Activated gamma-delta T cell treated with anti-CD3 and anti-CD28 coated beads, Interleukin-2, amount 50 U/mL, for 16 hours (primary cell): Measurements from ENCODE around the gene DNAH7.
"Not testable (repeated sequence)": the region's sequence is repeated elsewhere in the genome, so short reads cannot be mapped to it uniquely, and the experiment has no call there.

Experiments used
- DNase-seq: peaks from one replicate; pipeline ENCODE4 v3.0.0-alpha.2; 2020; ENCODE audit warnings: low read depth

The DNAH7 gene

DNA sequence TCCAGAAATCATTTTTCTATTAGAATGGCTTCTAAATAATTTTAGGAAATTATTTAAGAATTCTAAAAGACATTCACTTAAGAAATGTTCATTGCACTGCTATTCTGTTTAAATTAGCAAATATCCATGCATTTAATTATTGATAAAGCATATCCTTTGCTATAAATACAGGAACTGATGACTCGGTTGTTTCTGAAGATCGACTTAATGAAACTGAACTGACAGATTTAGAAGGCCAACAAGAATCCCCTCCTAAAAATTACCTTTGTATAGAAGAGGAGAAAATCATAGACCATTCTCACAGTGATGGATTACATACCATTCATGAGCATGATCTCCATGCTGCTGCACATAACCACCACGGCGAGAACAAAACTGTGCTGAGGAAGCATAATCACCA lies 352.2 kb downstream of the DNAH7 start:
- DNase-seq = no peak

- no peak for DNase-seq
Observed at GRCh38 chr2:195711478-195711877, 357.2 kb downstream of the DNAH7 start.

DNA sequence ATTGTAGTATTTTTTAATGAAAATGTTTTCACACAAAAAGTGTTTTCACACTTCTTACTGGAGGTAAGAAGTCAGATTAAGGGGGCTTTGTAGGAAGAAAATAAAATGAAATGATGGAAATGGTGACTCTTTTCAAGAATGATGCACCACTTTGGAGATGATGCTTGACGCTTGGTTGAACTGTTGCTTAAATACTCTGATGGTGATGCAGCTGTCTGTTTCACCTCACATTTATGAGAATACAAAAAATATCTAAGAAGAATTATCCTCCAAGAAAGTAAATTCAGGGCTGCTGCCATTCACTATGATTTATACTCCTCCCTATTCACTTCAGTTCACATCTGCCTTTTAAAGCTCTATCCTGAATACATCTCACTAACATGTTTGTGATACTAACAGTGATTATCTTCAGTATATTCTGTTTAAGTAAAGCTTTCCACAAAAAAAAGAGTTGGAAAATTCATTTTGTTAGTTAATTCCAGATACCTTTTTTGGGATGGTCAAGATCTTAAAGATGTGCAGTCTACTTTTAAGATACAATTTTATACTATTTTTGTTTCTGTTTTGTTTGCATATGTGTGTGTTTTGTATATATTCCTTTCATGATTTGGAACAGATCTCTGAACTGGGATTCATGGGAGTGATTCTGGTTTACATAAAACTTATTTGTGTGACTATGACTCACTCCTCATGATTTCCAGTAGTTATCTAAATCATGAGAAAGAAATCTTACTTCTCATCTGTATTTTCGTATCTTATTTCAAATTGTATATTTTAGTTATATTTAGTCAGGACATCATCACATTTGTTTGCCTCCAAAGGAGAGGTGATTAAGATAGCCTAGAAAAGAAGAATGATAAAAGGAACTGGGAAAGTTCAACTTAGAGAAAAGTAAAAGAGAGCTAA lies 358.5 kb downstream of the DNAH7 start:
- DNase-seq = no peak

- no peak for DNase-seq
Observed at GRCh38 chr2:195706161-195706900, 362.3 kb downstream of the DNAH7 start.

GRCh38 chr2:195700480-195700879 lies 368.2 kb downstream of the DNAH7 start:
- no peak for DNase-seq

DNA sequence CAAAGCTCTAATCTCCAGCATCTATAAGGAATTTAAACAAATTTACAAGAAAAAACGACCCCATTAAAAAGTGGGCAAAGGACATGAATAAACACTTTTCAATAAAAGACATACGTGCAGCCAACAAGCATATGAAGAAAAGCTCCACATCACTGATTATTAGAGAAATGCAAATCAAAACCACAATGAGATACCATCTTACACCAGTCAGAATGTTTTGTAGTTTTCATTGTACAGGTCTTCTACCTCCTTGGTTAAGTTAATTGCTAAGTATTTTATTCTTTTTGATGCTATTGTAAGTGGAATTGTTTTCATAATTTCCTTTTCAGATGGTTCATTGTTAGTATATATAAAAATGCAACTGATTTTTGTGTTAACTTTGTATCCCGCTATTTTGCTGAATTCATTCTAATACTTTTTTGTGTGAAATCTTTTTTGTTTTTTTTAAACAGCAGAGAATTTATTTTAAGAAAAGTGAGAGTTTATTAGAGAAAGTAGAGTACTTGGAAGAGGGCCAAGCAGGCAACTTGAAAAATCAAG lies 370.9 kb downstream of the DNAH7 start:
- no peak for DNase-seq

DNA sequence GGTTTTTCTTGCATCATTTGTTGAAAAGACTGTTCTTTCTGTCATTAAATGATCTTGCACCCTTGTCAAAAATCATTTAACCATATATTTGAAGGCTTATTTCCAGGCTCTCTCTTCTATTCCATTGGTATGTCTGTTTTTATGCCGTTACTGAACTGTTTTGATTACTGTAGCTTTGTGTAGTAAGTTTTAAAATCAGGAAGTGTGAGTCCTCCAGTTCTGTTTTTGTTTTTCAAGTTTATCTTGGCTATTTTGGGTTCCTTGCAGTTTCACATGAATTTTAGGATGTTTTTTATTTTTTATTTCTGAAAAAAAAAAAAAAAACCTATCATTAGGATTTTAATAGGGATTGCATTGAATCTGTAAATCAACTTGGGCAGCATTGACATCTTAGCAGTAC lies 372.6 kb downstream of the DNAH7 start:
- DNase-seq = no peak

DNA sequence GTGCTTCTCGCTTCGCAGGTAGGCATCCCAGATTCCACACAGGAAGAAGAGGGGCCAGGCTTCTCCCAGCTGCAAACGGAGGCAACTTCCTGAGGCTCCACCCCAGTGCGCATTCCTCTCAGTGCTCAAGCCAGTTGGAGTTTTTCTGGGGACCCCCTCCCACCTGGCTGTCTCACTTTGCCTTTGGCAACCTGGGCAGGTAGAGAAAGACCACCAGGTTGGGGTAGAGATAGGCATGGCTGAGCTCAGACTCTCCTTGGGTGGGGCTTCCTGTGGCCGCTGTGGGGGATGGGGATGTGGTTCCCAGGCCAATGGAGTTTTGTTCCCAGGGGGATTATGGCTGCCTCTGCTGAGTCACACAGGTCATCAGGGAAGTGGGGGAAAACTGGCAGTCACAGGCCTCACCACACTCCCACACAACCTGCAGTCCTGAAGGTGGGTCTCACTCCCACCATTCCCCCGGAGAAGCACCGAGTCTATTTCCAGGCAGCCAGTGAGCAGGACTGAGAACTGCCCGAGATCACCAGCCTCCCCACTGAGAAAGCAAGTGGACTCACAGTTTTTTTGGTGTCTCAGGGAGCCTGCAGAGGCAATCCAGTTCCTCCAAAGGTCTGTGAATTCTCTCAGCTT lies 373.5 kb downstream of the DNAH7 start:
- DNase-seq = no peak

DNA sequence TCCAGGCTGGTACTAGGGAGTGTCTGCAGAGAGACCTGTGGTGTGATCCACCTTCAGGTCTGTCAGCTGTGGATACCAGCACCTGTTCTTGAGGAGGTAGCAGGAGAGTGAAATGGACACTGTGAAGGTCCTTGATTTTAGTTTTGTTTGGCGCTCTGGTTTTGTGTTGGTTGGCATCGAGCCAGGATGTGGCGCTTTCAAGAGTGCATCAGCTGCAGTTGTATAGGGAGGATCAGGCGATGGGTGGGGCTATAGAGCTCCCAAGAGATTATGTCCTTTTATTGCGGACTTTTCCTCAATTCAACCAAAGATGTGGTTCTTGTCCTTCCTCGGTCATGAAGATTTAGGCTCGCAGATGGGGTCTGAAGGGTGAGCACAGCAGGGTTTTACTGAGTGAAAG lies 374.1 kb downstream of the DNAH7 start:
- no peak for DNase-seq

DNA sequence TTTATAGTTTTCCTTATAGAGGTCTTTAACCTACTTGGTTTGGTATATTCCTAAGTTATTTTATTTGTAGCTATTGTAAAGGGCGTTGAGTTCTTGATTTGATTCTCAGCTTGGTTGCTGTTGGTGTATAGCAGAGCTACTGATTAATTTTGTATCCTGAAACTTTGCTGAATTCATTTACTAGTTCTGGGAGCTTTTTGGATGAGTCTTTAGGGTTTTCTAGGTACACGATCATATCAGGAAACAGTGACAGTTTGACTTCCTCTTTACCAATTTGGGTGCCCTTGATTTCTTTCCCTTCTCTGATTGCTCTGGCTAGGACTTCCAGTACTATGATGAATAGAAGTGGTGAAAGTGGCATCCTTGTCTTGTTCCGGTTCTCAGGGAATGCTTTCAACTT lies 376.1 kb downstream of the DNAH7 start:
- not testable (repeated sequence) for DNase-seq
